Muscle of leg (tissue), 11 donors: Measurements from ENCODE around the gene IRF2BP2. TPM values are rescaled to one million over a fixed set of nuclear protein-coding genes. Genes with fewer than 3 reads are reported as not detected.

ENCODE experiments used
- DNase-seq: peaks from one replicate; pipeline ENCODE4 v3.0.0; 2013
- H3K27ac ChIP-seq: one replicate; pipeline ENCODE4 v1.5.1; 2013; ENCODE audit warnings: mild to moderate bottlenecking, low read length, control low read depth
- H3K27me3 ChIP-seq: one replicate; pipeline ENCODE4 v1.6.1; 2013; ENCODE audit warnings: low read length; ENCODE audit not compliant: control insufficient read depth, insufficient read depth
- H3K36me3 ChIP-seq: one replicate; pipeline ENCODE4 v1.6.1; 2013; ENCODE audit warnings: low read length; ENCODE audit not compliant: control insufficient read depth, insufficient read depth
- H3K4me1 ChIP-seq: one replicate; pipeline ENCODE4 v1.6.1; 2013; ENCODE audit warnings: low read length; ENCODE audit not compliant: control insufficient read depth, insufficient read depth
- H3K4me3 ChIP-seq: one replicate; pipeline ENCODE4 v1.5.1; 2013; ENCODE audit warnings: low read length, control low read depth
- H3K9me3 ChIP-seq: replicated peaks from 2 replicates; pipeline ENCODE4 v1.6.1; 2013; ENCODE audit warnings: low read depth, low read length; ENCODE audit not compliant: control insufficient read depth
- WGBS: methylation state at CpG from one replicate; pipeline ENCODE4 v1.1.5; 2013; ENCODE audit warnings: missing lambda C conversion rate; ENCODE audit not compliant: insufficient coverage; 5-methylcytosine and 5-hydroxymethylcytosine counted together
- polyA plus RNA-seq, 8 donors: library from polyadenylated mRNA; unstranded; fragments of 120-200 nt; gene quantifications; one replicate each; pipeline versions ENCODE4 v1.2.1 to v1.2.3, GENCODE V29; 2013; ENCODE audit warnings: inconsistent platforms in 1 of 8, low replicate concordance in 1 of 8; ENCODE audit not compliant: insufficient read length in 8 of 8, insufficient read depth in 1 of 8
- total RNA-seq: library from RNA; stranded (reverse); fragments of 120-200 nt; gene quantifications from one replicate; pipeline ENCODE4 v1.2.4, GENCODE V29; 2013

IRF2BP2 gene
- total and polyA plus RNA-seq, 9 donors = 59.9 to 93.0 (median 76.2) TPM

GRCh38 chr1:234585330-234586055 lies 24.5 kb downstream of the IRF2BP2 start:
- H3K4me3 ChIP-seq = no peak overlapping the region
- WGBS = 86% methylated on average over 4 of the region's 8 CpGs
- H3K27me3 ChIP-seq = no peaks in the 10 kb centered on the region
- H3K9me3 ChIP-seq = no peaks in the 10 kb centered on the region
- H3K4me1 ChIP-seq = peaks cover 56% of the 10 kb centered on the region
- H3K27ac ChIP-seq = peak overlapping the region; percentile 92
- no peaks in the 10 kb centered on the region for H3K36me3 ChIP-seq
- DNase-seq = peak; percentile 51

DNA sequence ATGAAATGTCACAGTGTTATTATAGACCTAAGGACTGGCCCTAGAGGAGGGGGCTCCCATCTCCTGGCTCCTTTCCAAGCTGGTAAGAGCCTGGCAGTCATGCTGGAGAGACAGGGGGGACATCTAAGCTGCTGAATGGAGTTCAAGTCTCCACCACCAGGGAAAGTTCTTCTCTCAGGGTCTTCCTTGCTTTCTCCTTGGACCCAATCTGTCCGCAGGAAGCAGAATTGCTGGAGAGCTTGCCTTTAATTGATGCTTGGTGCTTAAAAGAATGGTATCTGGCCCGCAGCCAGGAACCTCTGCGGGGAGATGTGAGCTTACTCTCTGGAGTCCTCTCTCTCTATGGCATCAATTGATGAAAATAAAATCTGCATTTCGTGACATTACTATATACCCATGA lies 25.1 kb downstream of the IRF2BP2 start:
- Histone ChIP-seq H3K27ac (peak overlapping the region; percentile 92), H3K36me3 (no peaks in the 10 kb centered on the region), H3K4me1 (peaks cover 56% of the 10 kb centered on the region), H3K4me3 (no peak overlapping the region), H3K9me3 (no peaks in the 10 kb centered on the region), H3K27me3 (no peaks in the 10 kb centered on the region)
- WGBS = no CpG with 5 or more reads among the region's 4 CpGs
- DNase-seq = peak; percentile 55

- H3K27me3 ChIP-seq = no peaks in the 10 kb centered on the region
- H3K27ac ChIP-seq = peak overlapping the region; percentile 92
- 30% methylated on average over 2 of the region's 6 CpGs for WGBS
- no peak for DNase-seq
- H3K4me1 ChIP-seq = peaks cover 55% of the 10 kb centered on the region
- no peaks in the 10 kb centered on the region for H3K36me3 ChIP-seq
- H3K4me3 ChIP-seq = no peak overlapping the region
- no peaks in the 10 kb centered on the region for H3K9me3 ChIP-seq
Measured at GRCh38 chr1:234584420-234584805, 25.6 kb downstream of the IRF2BP2 start.

- WGBS = 68% methylated on average over 4 of the region's 9 CpGs
- Histone ChIP-seq H3K4me1 (peaks cover 52% of the 10 kb centered on the region), H3K27me3 (no peaks in the 10 kb centered on the region), H3K9me3 (no peaks in the 10 kb centered on the region), H3K27ac (peak overlapping the region; percentile 92), H3K36me3 (no peaks in the 10 kb centered on the region), H3K4me3 (no peak overlapping the region)
- peak; percentile 48 for DNase-seq
Measured at GRCh38 chr1:234583755-234584419, 26.1 kb downstream of the IRF2BP2 start.

GRCh38 chr1:234582681-234583301 lies 27.2 kb downstream of the IRF2BP2 start:
- Histone ChIP-seq H3K27me3 (no peaks in the 10 kb centered on the region), H3K27ac (peak overlapping the region; percentile 92), H3K36me3 (no peaks in the 10 kb centered on the region), H3K4me3 (no peak overlapping the region), H3K4me1 (peaks cover 52% of the 10 kb centered on the region), H3K9me3 (no peaks in the 10 kb centered on the region)
- peak; percentile 81 for DNase-seq
- WGBS = 73% methylated on average over 4 of the region's 9 CpGs

DNA sequence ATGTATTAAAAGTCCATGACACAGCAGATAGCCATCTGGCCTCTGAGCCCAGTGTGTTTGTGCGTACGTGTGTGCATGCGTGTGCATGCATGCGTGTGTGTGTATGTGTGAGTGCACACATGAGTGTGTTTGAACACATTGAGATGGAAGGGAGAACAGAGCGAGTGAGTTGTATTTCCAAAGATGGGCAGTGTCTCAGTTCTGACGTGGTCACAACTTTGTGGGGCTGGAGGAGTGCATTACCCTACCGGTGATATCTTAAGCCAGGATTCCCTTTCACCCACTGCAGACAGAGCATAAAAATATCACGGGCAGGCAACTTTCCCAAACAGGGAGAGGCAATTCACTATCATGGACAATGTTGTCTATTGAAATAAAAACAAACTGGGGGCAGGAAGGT lies 27.8 kb downstream of the IRF2BP2 start:
- Histone ChIP-seq H3K27ac (peak overlapping the region; percentile 92), H3K9me3 (no peaks in the 10 kb centered on the region), H3K36me3 (no peaks in the 10 kb centered on the region), H3K4me1 (peaks cover 51% of the 10 kb centered on the region), H3K4me3 (no peak overlapping the region), H3K27me3 (no peaks in the 10 kb centered on the region)
- WGBS = 73% methylated on average over 5 of the region's 8 CpGs
- DNase-seq = peak; percentile 43

DNA sequence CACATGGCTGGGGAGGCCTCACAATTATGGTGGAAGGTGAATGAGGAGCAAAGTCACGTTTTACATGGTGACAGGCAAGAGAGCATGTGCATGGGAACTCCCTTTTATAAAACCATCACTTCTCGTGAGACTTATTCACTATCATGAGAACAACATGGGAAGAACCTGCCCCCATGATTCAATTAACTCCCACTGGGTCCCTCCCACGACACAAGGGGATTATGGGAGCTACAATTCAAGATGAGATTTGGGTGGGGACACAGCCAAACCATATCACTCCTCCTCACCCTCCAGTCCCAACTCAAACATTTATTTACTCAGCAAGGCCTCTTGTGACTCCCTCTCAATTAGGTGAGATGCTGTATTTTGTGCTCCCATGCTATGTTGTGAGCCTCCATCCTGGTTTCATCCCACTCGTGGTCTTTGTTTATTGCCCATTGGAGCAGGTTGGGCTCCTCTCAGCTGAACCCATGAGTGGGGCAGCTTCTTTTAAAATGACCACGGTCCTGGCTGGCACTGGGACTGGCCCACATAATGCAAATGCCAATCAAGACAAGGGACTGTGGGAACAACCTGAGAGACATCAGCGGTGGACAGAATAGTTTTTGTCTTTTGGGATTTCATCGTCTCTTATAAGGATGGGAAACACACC lies 28.8 kb downstream of the IRF2BP2 start:
- H3K4me1 ChIP-seq = peaks cover 45% of the 10 kb centered on the region
- H3K9me3 ChIP-seq = no peaks in the 10 kb centered on the region

DNA sequence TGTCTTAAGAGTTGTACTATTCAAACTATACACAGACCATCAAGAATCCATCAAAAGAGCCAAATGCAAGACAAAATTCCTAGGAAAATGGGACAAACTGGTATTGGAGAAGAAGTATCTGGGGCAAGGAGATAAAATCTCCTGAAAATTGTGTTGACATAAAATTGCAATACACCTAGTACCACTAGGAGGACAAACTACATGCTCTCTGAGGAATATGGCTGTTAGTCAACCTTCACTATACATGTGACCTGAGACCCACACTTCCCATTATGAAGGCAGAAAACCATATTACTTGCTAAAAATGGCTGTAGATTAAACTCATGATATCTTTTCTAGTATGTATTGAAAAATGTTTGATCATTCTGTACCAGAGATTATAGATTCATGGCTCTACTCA lies 30.0 kb downstream of the IRF2BP2 start:
- Histone ChIP-seq H3K27me3 (no peaks in the 10 kb centered on the region), H3K4me1 (peaks cover 33% of the 10 kb centered on the region), H3K4me3 (no peak overlapping the region), H3K9me3 (no peaks in the 10 kb centered on the region), H3K36me3 (no peaks in the 10 kb centered on the region), H3K27ac (no peak overlapping the region)
- DNase-seq = no peak

More for the DNA sequence above, 28.8 kb downstream of the IRF2BP2 start:
- no peaks in the 10 kb centered on the region for H3K36me3 ChIP-seq
- H3K27me3 ChIP-seq = no peaks in the 10 kb centered on the region
- peak overlapping the region; percentile 92 for H3K27ac ChIP-seq
- 94% methylated on average over 3 of the region's 7 CpGs for WGBS
- no peak overlapping the region for H3K4me3 ChIP-seq
- no peak for DNase-seq

GRCh38 chr1:234578735-234579134 lies 31.2 kb downstream of the IRF2BP2 start:
- WGBS = 100% methylated on average over 1 of the region's 8 CpGs
- no peak for DNase-seq
- Histone ChIP-seq H3K27me3 (no peaks in the 10 kb centered on the region), H3K9me3 (no peaks in the 10 kb centered on the region), H3K27ac (no peak overlapping the region), H3K4me3 (no peak overlapping the region), H3K36me3 (no peaks in the 10 kb centered on the region), H3K4me1 (peaks cover 21% of the 10 kb centered on the region)

GRCh38 chr1:234578087-234578486 lies 31.9 kb downstream of the IRF2BP2 start:
- Histone ChIP-seq H3K27me3 (no peaks in the 10 kb centered on the region), H3K36me3 (no peaks in the 10 kb centered on the region), H3K4me1 (peaks cover 20% of the 10 kb centered on the region), H3K9me3 (no peaks in the 10 kb centered on the region), H3K4me3 (no peak overlapping the region), H3K27ac (no peak overlapping the region)
- no CpG with 5 or more reads among the region's 2 CpGs for WGBS
- no peak for DNase-seq
